SU-DHL-6 (cell line): Measurements from ENCODE around the gene CLCN1.

Source experiments
- H2AFZ ChIP-seq: fragments of 200-600 bp; sonication (generic); 2 replicates; pipeline ENCODE4 v1.6.1; 2014; ENCODE audit warnings: low read depth, mild to moderate bottlenecking, moderate library complexity, mixed read lengths, antibody characterized with exemption, low read length; ENCODE audit not compliant: severe bottlenecking
- H3F3A ChIP-seq: fragments of 200-600 bp; shearing (Covaris generic); 2 replicates; pipeline ENCODE4 v1.6.0; 2016; ENCODE audit warnings: antibody characterized with exemption, mild to moderate bottlenecking; ENCODE audit not compliant: insufficient read depth
- H3K27ac ChIP-seq: fragments of 200-600 bp; sonication (generic); 2 replicates; pipeline ENCODE4 v1.5.1; 2016; ENCODE audit warnings: low read depth, mild to moderate bottlenecking, low read length, moderate library complexity, mixed read lengths
- H3K27me3 ChIP-seq: fragments of 200-600 bp; sonication (generic), shearing (Covaris generic); 2 replicates; pipeline ENCODE4 v1.6.0; 2014; ENCODE audit warnings: mild to moderate bottlenecking, low read length
- H3K36me3 ChIP-seq: fragments of 200-600 bp; sonication (generic); 2 replicates; pipeline ENCODE4 v1.6.1; 2014; ENCODE audit warnings: mild to moderate bottlenecking, low read length, mixed read lengths
- H3K4me2 ChIP-seq: fragments of 300-600, 200-600 bp; shearing (Covaris generic), sonication (generic); 2 replicates; pipeline ENCODE4 v1.6.0; 2014; ENCODE audit warnings: low read length, low read depth, mild to moderate bottlenecking; ENCODE audit not compliant: poor library complexity, severe bottlenecking
- H3K4me3 ChIP-seq: fragments of 200-600 bp; sonication (generic); 2 replicates; pipeline ENCODE4 v1.5.1; 2014; ENCODE audit warnings: antibody characterized with exemption, low read length, mild to moderate bottlenecking, mixed read lengths; ENCODE audit not compliant: insufficient read depth, poor library complexity, severe bottlenecking
- H3K79me2 ChIP-seq: fragments of 200-600 bp; sonication (generic); 2 replicates; pipeline ENCODE4 v1.6.1; 2014; ENCODE audit warnings: mild to moderate bottlenecking, low read length, moderate library complexity; ENCODE audit not compliant: insufficient read depth
- H3K9ac ChIP-seq: fragments of 200-600 bp; sonication (generic); 2 replicates; pipeline ENCODE4 v1.7.0; 2014; ENCODE audit warnings: mild to moderate bottlenecking, low read length
- H3K9me2 ChIP-seq: fragments of 200-600 bp; sonication (generic); replicated peaks from 2 replicates; pipeline ENCODE4 v1.6.1; 2014; ENCODE audit warnings: low read length; ENCODE audit not compliant: insufficient read depth
- H3K9me3 ChIP-seq: fragments of 200-600 bp; sonication (generic); 2 replicates; pipeline ENCODE4 v1.6.1; 2014; ENCODE audit warnings: low read length, mixed read lengths; ENCODE audit not compliant: insufficient read depth
- H4K20me1 ChIP-seq: fragments of 200-600 bp; sonication (generic); 2 replicates; pipeline ENCODE4 v1.6.1; 2014; ENCODE audit warnings: low read depth, mild to moderate bottlenecking, antibody characterized with exemption, low read length, moderate library complexity, mixed read lengths
- CTCF ChIP-seq: fragments of 200-600 bp; sonication (generic); IDR thresholded peaks from one replicate; pipeline ENCODE4 v1.5.1; 2017; ENCODE audit warnings: antibody characterized with exemption, mild to moderate bottlenecking, low read length, moderate library complexity; ENCODE audit not compliant: insufficient read depth, poor library complexity, severe bottlenecking
- EZH2phosphoT487 ChIP-seq: fragments of 200-600 bp; sonication (generic), shearing (Covaris generic); conservative IDR thresholded peaks from 2 replicates; pipeline ENCODE4 v1.6.1; 2018; ENCODE audit warnings: mild to moderate bottlenecking, antibody characterized with exemption, low read length, moderate library complexity, mixed read lengths

Gene CLCN1

GRCh38 chr7:143352531-143353002, 36.7 kb downstream of the CLCN1 start:
- Histone ChIP-seq H3K9me2 (no peaks in the 10 kb centered on the region), H2AFZ (no peak overlapping the region), H3K79me2 (no peaks in the 10 kb centered on the region), H3K9me3 (no peaks in the 10 kb centered on the region), H3K4me2 (no peak overlapping the region), H3F3A (no peaks in the 10 kb centered on the region), H3K36me3 (no peaks in the 10 kb centered on the region), H3K9ac (no peak overlapping the region), H4K20me1 (no peaks in the 10 kb centered on the region), H3K4me3 (no peak overlapping the region), H3K27me3 (no peaks in the 10 kb centered on the region), H3K27ac (no peak overlapping the region)
- TF ChIP-seq CTCF (no peak), EZH2phosphoT487 (no peak)

- no peaks in the 10 kb centered on the region for H3K9me3 ChIP-seq
- H3K4me3 ChIP-seq: no peak overlapping the region
- no peaks in the 10 kb centered on the region for H3K36me3 ChIP-seq
- no peak for TF ChIP-seq CTCF
- no peak for TF ChIP-seq EZH2phosphoT487
- no peaks in the 10 kb centered on the region for H3K9me2 ChIP-seq
- H3K27me3 ChIP-seq: no peaks in the 10 kb centered on the region
- no peaks in the 10 kb centered on the region for H3K79me2 ChIP-seq
- no peak overlapping the region for H3K27ac ChIP-seq
- no peak overlapping the region for H2AFZ ChIP-seq
- no peak overlapping the region for H3K4me2 ChIP-seq
- H4K20me1 ChIP-seq: no peaks in the 10 kb centered on the region
- no peaks in the 10 kb centered on the region for H3F3A ChIP-seq
- H3K9ac ChIP-seq: no peak overlapping the region
These were observed 38.5 kb downstream of the CLCN1 start for GRCh38 chr7:143354376-143354775.

GRCh38 chr7:143354965-143355364, 39.1 kb downstream of the CLCN1 start:
- no peaks in the 10 kb centered on the region for H3K79me2 ChIP-seq
- H3K4me3 ChIP-seq: no peak overlapping the region
- no peaks in the 10 kb centered on the region for H3F3A ChIP-seq
- H3K9me2 ChIP-seq: no peaks in the 10 kb centered on the region
- no peak overlapping the region for H3K9ac ChIP-seq
- no peaks in the 10 kb centered on the region for H4K20me1 ChIP-seq
- no peak overlapping the region for H3K27ac ChIP-seq
- H2AFZ ChIP-seq: no peak overlapping the region
- H3K36me3 ChIP-seq: no peaks in the 10 kb centered on the region
- H3K4me2 ChIP-seq: no peak overlapping the region
- H3K27me3 ChIP-seq: no peaks in the 10 kb centered on the region
- H3K9me3 ChIP-seq: no peaks in the 10 kb centered on the region
- no peak for TF ChIP-seq EZH2phosphoT487

- H3K79me2 ChIP-seq: no peaks in the 10 kb centered on the region
- no peaks in the 10 kb centered on the region for H3K9me3 ChIP-seq
- H3K36me3 ChIP-seq: no peaks in the 10 kb centered on the region
- no peak overlapping the region for H3K4me2 ChIP-seq
- H3K27me3 ChIP-seq: no peaks in the 10 kb centered on the region
- no peak overlapping the region for H2AFZ ChIP-seq
- H3K9ac ChIP-seq: no peak overlapping the region
- no peak for TF ChIP-seq EZH2phosphoT487
- TF ChIP-seq CTCF: no peak
- H3F3A ChIP-seq: no peaks in the 10 kb centered on the region
- no peaks in the 10 kb centered on the region for H3K9me2 ChIP-seq
- H4K20me1 ChIP-seq: no peaks in the 10 kb centered on the region
- no peak overlapping the region for H3K4me3 ChIP-seq
- no peak overlapping the region for H3K27ac ChIP-seq
These were observed 39.8 kb downstream of the CLCN1 start for GRCh38 chr7:143355450-143356385.
